Ecto neural progenitor cell (in vitro differentiated cells): Measurements from ENCODE around the gene AHCYL2.
"Not testable (repeated sequence)": the region's sequence is repeated elsewhere in the genome, so short reads cannot be mapped to it uniquely, and the experiment has no call there.

ENCODE experiments used
- DNase-seq: peaks from one replicate; pipeline ENCODE4 v3.0.0-alpha.2; 2018; ENCODE audit warnings: low spot score

AHCYL2 gene

DNA sequence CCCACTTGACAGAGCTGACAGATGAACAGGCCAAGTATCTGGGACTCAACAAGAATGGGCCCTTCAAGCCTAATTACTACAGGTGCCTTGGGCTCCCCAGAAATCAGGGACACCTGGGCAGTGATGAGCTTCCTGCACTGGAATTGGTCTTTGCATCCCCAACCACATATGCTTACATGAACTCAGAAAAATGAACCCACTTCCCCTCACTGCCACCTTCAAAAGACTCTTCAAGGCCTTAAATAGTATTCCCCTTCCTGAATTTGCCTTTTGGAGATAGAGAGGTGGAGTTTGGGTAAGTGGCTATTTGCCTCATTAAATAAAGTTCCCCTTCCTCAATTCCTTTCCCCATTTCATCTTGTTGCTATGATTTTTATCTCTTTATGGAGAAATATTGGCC, 201.7 kb downstream of the AHCYL2 start:
- no peak for DNase-seq

DNA sequence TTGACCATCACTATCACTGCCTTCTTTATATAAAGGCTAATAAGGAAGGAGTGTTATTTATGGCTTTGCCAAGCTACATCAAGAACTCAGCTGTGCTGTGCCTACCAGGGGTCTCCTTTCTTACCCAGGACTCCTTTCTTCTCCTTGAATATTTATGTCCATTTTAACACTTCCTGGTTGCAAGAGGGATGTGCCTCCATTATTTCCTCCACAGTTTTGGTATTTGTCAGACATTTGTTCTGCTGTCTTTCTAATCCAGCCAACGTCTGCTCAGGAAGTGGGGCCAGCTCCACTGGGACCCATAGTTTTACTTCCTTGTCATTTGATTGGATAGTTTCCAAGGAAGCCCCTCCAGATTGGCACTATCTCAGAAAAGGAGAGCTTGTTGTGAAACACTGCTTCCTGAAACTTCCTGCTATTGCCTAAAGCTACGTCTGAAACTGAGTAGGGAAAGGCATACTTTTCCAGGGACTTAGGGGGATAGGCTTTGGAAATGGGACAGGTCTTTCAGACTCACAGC, 202.8 kb downstream of the AHCYL2 start:
- no peak for DNase-seq

DNA sequence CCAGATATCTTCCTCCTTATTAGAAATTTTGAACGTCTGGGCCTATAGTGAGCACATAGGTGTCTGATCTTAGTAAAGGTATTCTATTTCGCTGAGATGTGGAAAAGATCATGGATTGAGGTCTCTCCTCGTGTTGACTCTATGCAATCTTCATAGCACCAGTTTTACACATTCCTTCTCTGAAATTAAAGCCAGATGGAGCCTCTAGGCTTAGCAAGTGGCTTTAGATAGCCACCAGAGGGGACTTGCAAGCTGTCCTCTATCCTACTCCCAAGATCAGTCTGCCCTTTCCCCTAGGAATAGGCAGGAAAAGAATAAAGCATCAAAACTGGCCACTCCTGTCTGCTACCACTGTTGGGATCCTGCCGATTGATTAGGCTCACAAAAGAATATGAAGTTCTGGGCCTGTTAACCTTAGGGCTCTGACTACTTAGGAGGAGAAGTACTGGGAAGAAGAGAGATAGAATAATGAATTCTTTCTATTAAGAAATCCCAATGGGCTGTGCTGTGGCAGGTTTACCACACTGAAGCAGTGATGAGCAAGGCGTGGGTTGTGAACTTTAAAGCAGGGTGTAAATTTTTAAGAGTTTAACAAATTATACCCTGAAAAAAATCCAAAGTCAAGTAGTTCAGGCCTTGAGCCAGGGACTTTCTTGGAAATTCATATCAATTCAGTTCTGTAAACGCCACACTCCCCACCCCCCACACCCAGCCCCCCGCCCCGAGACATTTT, 207.2 kb downstream of the AHCYL2 start:
- no peak for DNase-seq

DNA sequence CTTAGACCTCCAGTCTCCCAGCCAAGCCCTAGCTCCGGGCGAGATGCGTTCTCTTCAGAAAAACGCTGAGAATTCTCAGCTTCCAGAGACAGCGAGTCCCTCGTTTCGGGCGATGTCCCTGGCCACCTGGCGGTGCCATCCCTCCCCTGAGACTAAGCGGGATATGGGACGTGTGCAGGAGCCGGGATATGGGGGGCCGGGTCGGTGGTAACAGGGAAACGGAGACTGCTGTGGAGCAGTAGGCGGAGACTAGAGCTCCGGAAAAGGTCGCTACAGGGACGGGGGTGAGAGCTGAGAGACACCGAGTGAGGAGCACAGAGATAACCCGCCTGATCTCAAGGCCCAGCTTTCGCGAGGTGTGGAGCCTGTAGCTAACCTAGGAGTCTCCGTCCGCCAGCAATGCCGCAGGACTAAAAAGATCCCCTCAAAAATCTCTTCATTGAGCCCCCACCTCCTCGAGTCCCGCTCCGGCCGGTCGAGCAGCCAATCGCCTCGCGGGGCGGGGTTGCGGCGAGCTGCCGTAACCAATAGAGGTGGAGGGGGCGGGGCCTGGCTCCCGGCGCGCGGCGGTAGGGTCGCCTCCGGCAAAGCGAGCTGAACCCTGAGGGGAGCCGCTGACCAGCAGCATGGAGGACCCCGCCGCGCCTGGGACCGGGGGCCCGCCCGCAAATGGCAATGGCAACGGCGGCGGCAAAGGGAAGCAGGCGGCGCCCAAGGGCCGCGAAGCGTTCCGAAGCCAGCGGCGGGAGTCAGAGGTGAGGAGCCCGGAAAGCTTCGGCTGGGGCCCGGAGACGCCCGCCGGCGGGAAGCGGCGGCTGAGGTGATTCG, 209.2 kb downstream of the AHCYL2 start, which contains the start of gene STRIP2:
STRIP2 (plus strand) TSS at position 586 of the 828 bp plus-strand sequence; CDS start at position 627, 41 bp downstream.
- DNase-seq = peak; percentile 97

DNA sequence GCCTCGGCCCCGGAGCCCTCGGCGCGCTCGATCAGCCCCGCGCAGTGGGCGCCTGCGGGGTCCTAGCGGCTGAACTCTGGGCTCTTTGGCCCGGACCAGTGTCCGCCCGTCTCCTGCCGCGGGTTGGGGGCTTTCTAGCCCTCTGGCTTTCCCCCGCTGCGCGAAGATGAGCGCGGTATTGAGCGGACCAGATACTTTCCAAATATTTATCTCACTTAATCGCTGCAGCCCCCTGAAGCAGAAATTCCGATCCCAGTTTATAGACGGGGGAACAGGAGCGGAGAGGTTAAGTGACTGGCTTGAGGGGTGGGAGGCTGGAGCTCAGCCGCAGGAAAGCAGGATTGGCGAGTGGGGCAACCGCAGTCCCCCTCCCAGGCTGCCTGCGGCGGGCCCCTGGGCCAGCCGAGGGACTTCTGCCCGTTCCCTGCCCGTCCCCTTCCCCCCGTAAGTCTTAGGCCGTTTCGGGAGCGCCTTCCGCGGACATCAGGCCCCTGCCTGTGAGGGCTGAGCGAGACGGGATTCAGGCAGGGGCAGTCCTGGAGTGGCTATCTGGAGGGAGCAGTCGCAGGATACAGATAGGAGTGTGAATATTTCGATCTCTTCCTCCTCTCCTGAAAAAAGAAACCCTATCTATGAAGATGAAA, 210.0 kb downstream of the AHCYL2 start:
- DNase-seq = peak; percentile 64

DNA sequence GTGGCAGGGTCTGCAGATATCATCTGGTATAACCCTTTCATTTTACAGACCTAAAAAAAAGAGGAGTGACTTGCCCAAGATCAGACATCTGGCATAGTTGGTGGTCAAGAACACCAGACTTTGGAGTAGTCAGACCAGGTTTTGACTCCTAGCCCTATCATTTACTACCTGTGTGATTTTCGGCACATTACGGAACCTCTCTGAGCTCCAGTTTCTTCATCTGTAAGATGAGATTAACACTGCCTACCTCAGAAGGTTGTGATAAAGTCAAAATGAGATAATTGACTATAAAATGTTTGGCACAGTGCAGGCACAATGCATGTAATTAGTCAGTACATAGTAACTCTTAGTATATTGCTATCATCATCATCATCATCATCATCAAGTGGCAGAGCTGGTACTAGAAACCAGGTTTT, 210.6 kb downstream of the AHCYL2 start:
- DNase-seq = no peak

DNA sequence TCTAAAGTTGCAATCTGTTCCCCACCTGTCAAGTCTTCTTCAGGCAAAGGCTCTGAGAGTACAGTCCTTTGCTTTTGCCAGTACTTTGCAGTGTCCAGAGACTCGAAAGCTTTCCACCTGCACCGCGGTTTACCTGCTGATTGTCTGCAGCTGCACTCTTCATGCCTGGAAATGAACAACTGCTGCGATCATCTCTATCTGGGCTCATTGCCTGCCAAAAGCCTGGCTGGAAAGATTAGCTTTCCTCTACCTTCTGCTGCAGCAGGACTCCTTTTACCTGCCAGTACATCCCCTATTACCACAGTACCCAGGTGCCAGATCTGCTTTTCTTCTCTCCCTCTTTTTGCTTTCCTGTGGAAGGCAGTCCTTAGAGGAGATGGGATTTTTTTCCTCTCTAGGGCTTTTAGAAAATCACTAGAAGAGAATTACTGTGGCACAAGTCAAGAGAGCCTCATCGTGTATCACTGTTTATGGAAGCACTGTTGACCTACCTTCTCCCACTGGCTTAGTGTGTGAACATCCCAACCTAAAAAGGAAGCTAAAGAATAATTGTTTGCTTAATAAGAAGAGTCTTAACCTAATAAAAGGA, 211.6 kb downstream of the AHCYL2 start:
- no peak for DNase-seq

DNA sequence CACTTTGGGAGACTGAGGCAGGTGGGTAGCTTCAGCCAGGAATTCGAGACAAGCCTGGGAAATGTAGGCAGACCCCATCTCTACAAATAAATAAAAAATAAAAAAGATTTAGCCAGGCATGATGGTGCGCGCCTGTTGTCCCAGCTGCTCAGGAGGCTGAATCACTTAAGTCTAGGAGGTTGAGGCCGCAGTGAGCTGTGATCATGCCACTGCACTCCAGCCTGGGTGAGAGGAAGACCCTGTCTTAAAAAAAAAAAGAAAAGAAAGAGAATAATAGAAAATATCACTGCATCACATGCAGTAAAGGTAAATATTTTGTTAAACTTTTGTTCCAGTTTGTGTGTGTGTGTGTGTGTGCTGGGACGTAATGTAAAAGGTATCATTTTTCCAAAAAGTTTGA, 212.4 kb downstream of the AHCYL2 start:
- no peak for DNase-seq

DNA sequence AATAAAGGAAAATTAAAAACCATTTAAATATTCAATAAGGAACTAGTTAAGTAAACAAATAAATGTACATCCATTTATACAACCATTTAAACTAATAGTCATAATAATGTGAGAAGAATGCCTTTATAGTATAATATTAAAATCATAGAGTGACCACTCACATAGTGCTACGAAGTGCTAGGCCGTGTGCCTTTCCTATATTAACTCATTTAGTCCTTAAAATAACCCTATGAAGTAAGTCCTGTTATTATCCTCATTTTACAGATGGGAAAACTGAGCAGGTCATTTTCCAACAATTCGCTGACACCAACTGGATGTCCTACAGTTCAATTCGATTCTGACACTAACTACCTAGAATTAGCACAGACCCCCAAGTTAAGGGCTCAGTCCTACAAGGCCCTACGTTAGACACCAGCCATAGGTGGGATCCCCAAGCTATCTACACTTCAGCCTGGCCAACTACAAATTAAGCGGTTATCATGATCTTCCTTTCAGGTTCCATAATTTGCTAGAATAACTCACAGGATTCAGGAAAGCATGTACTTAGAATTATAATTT, 213.5 kb downstream of the AHCYL2 start:
- no peak for DNase-seq

DNA sequence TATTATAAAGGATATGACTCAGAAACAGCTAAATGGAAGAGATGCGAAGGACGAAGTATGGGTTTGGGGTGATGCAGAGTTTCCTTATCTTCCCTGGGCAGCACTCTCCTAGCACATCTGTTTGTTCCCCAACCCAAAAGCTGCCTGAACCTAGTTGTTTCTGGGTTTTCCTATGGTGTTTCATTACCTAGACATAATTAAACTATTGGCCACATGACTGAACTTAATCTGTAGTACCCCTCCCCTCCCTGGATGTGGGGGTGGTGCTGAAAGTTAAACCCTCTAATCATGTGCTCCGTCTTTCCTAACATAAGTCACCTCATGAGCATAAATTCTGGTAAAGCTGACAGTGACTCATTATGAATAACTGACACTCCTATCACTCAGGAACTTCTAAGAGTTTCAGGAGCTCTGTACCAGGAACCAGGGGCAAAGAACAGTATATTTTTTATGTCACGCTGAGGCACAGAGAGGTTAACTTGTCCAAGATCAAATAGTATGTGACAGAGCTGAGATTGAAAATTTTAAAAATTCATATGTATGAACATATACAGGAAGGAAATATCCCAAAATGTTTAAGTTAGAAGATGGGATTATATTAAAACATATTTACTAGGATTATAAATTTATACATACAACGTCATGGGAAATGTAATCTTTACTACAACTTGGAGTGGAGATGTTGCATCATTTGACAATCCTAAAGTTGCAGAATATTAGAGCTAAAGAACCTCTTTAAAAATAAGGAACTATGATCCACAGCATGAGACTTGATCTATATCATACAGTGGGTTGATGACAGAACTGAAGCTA, 214.2 kb downstream of the AHCYL2 start:
- no peak for DNase-seq

DNA sequence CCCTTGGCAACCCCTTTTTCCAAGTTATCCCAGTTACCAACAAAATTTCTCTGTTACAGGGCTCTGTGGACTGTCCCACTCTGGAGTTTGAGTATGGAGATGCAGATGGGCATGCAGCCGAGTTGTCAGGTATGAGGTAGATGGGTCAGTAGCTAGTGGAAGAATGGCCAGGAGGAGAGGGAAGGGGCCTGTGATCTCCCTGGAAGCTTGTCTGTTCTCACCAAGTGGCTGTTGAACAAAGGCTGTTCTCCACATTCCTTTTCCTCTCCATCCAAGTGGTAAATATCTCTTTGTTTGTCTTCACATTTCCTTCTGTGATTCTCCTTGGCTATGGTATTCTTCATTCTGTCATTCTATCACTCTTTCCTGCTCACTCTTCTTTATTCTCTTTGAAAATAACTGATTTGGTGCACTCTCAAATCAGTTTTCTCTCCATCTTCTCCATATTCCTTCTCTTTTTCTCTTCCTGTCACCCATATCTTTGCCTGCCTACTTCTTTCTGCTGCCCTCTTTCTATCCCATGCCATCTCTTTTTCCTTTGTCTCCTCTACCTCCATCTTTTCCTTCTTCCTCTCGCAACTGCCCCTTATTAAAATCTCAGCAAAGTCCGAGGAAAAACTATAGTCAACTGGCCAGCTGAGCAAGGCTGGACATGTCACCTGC, 215.3 kb downstream of the AHCYL2 start:
- DNase-seq = no peak

DNA sequence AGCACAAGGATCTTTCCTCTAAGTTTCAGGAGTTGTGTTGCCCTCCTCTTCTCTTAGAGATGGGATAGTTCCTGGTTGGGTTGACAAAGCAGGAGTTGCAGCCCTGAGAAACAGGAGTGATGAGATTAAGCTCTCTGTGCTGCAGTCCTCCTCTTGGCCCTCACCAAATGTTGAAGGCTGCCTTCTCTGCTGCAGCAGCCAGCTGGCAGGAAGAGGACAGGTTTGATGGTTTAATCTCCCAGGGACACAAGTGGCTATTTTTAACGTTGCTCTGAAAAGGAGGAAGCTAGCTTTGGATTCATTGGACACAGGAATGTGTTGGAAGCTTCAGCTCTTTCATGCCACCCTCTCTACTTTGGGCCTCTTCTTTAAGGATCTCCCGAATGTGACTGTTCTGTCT, 218.8 kb downstream of the AHCYL2 start:
- DNase-seq = no peak

DNA sequence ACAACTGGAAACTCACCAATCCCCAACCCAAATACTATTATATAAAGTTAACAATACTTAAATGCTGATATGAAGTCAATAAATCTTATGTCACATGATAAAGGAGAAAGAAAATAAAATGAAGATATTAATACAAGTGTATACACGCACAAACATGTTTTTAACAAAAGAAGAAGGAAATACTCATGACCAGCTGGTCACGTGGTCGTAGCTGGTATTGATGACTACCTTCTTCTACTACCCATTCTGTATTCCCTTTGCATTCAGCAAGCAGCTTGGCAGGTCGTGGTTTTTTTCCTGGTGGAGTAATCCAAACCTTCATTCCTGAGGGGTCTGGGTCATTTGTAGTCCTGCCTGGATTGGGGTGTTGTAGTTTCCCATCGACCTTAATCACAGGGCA, 219.9 kb downstream of the AHCYL2 start:
- DNase-seq = not testable (repeated sequence)

DNA sequence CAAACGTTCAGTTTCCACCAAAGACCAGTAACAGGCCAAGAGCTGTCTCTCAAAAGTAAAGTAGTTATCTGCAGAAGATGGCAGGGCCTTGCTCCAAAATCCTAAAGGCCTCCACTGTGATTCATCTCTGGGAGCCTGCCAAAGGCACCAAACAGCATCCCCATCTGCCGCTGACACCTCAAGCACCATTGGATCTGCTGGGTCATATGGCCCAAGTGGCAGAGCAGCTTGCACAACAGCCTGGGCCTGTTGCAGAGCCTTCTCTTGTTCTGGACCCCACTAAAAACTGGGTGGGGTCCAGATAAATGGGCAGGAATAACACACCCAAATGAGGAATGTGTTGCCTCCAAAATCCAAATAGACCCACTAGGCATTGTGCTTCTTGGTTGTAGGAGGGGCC, 222.1 kb downstream of the AHCYL2 start:
- not testable (repeated sequence) for DNase-seq

DNA sequence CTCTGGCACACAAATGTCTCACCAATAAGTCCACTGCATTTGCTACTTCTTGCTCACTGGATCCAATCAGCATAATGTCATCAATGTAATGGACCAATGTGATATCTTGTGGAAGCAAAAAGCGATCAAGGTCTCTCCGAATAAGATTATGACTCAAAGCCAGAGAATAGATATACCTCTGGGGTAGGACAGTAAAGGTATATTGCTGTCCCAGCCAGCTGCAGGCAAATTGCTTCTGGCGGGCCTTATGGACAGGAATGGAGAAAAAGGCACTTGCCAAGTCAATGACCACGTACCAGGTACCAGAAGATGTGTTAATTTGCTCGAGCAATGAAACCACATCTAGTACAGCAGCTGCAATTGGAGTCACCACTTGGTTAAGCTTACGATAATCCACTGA, 222.6 kb downstream of the AHCYL2 start:
- DNase-seq = not testable (repeated sequence)

DNA sequence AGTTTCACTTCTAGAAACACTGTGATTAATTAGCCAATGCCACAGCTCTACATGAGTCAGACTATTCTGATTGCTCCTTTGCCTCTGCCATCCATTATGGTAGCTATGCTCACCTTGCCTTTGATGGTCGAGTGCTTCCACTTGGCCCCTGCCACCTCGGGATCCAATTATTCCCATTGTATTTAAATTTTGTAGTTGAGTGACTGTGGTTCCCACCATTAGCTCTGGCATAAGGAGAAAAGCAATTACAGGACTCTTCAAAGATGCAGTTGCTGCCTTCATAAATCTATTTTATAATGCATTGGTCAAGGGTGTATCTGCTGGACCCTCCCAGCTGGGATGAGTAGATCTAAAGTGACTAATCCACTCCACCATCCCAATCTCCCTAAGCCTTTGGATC, 223.8 kb downstream of the AHCYL2 start:
- DNase-seq = not testable (repeated sequence)

DNA sequence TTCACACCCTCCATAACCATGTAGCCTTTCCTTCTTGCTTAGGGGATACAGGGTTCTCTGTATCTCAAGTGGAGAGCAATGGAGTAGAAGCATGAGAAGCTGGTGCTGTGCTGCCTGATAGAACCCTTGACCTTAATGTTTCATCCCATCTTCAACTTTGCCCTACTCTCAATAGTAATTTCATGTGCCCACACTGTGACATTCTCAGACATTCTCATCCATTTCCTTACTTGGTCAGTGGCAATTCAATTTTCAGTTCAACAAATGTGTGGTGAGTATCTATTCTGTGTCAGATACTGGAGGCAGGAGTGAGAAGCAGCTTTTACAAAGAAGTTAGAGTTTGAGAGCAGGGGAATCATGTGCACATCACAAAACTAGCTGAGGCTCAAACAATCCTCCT, 225.5 kb downstream of the AHCYL2 start:
- DNase-seq = no peak

DNA sequence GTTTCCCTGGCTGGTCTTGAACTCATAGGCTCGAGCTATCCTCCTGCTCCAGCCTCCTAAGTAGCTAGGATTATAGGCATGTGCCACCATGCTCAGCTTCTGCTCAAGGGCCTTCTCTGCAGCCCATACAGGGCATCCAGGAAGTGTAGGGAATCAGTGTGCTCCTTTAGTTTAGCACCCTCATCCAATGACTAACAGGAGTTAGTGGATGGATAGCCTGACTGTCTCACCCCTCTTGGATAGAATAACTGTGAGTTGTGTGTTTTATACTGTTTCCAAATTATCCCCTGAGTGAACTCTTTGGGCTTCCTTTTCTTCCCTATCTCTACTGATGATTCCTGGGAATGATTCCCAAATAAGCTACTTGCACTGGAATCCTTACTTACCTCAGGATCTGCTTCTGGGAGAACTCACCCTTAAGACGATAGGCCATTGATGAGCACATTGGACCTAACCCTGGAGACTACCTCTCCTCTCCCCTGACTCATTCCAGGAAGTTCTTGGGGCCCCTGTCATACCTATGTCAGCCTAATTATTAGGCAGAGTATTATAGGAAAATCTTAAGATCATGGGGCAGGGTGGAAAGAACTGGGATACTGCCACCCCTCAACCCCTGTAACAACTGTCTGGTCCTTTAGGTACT, 227.9 kb downstream of the AHCYL2 start:
- no peak for DNase-seq

DNA sequence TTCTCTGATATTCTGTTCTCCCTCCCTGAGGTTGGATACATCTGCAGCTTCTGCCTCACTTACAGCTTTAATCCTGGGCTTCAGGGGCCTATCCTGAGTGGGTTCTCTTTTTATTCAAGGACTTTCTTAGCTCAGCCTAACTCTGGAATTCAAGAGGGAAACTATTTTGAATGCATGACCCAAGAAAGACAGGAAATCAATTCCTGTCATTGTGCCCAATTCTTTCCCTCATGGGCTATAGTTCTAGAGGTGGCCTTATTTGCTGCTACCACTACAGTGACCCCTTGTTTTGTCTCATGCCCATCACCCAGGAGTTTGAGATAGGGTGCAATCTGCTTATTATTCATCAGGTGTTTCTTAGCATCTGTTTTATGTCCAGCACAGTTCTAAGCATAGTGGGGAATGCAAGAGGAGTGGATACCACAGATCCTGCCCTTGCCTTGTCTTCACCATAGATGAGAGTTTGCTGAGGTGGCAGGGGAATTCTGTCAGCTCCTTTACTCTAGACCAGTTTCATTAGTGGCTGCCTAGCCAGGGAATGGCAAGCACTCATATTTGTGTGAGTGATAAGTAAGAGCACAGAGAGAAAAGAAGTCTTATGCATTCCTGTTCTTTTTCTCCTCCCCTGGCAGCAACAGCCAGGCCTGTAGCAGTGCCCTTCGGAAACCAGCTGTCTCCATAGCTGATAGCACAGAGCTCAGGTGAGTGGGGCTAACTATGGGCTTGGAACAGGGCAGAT, 228.8 kb downstream of the AHCYL2 start:
- no peak for DNase-seq
